HepG2 (cell line): ENCODE measurements around the gene RAB5B. TPM values are rescaled to one million over a fixed set of nuclear protein-coding genes. Genes with fewer than 3 reads are reported as not detected.

Experiments
- ARNT ChIP-seq: fragments of 450-650 bp; IDR thresholded peaks from 2 replicates; pipeline ENCODE4 v1.6.1; 2017
- BHLHE40 ChIP-seq: IDR thresholded peaks from 2 replicates; pipeline ENCODE4 v1.6.1; 2011; ENCODE audit warnings: low read length, improper control_type of control experiment
- BRD4 ChIP-seq: sonication (generic); formaldehyde crosslinking; IDR thresholded peaks from 2 replicates; pipeline ENCODE4 v1.4.0; 2020; ENCODE audit warnings: missing genetic modification reagents
- HNF1A ChIP-seq, 2 experiments: sonication (generic) in 1 of 2; formaldehyde crosslinking in 1 of 2; IDR thresholded peaks; 2 replicates each; pipeline versions ENCODE4 v1.4.0 to v1.6.1; 2016 to 2020; ENCODE audit warnings: borderline replicate concordance in 1 of 2, low read depth in 1 of 2, mild to moderate bottlenecking in 1 of 2, missing genetic modification reagents in 1 of 2
- HNF1B ChIP-seq: sonication (generic); formaldehyde crosslinking; IDR thresholded peaks from 2 replicates; pipeline ENCODE4 v1.5.1; 2020; ENCODE audit warnings: mild to moderate bottlenecking, moderate library complexity, missing genetic modification reagents
- MAFG ChIP-seq: sonication (generic); formaldehyde crosslinking; IDR thresholded peaks from 2 replicates; pipeline ENCODE4 v1.5.1; 2020; ENCODE audit warnings: mild to moderate bottlenecking, missing genetic modification reagents
- NFIC ChIP-seq: IDR thresholded peaks from 2 replicates; pipeline ENCODE4 v1.6.1; 2012; ENCODE audit warnings: mild to moderate bottlenecking, low read length, inconsistent platforms
- SAP130 ChIP-seq: IDR thresholded peaks from 2 replicates; pipeline ENCODE4 v1.6.1; 2016; ENCODE audit warnings: low read depth
- SP4 ChIP-seq: sonication (generic); formaldehyde crosslinking; IDR thresholded peaks from 2 replicates; pipeline ENCODE4 v1.8.1; 2023; ENCODE audit warnings: mild to moderate bottlenecking, missing genetic modification reagents
- TFDP1 ChIP-seq: IDR thresholded peaks from 2 replicates; pipeline ENCODE4 v1.6.1; 2016; ENCODE audit warnings: missing compliant biosample characterization, missing genetic modification reagents, borderline replicate concordance
- TGIF2 ChIP-seq: IDR thresholded peaks from 2 replicates; pipeline ENCODE4 v1.6.1; 2016; ENCODE audit warnings: control low read depth, missing compliant biosample characterization
- U2AF1 ChIP-seq: fragments of 200-400 bp; formaldehyde crosslinking; optimal IDR thresholded peaks from 2 replicates; pipeline ENCODE3; 2017; ENCODE audit warnings: mild to moderate bottlenecking, low read depth, low read length
- ZNF362 ChIP-seq: sonication (generic); formaldehyde crosslinking; IDR thresholded peaks from 2 replicates; pipeline ENCODE4 v1.4.0; 2020; ENCODE audit warnings: missing genetic modification reagents, mild to moderate bottlenecking, borderline replicate concordance
- ZNF510 ChIP-seq: sonication (generic); formaldehyde crosslinking; IDR thresholded peaks from 2 replicates; pipeline ENCODE4 v1.4.0; 2020; ENCODE audit warnings: low read depth, mild to moderate bottlenecking, missing genetic modification reagents
- ZNF841 ChIP-seq: sonication (generic); formaldehyde crosslinking; IDR thresholded peaks from 2 replicates; pipeline ENCODE4 v1.8.1; 2023; ENCODE audit warnings: missing genetic modification reagents, borderline replicate concordance
- ZNF883 ChIP-seq: sonication (generic); formaldehyde crosslinking; IDR thresholded peaks from 2 replicates; pipeline ENCODE4 v1.5.1; 2020; ENCODE audit warnings: mild to moderate bottlenecking, missing genetic modification reagents; ENCODE audit errors: not compliant biosample characterization
- polyA plus RNA-seq, 8 experiments: library from polyadenylated mRNA; depleted of rRNA in 3 of 8; stranded (reverse) in 7 of 8; unstranded in 1 of 8; fragments of >200 nt; fragmentation: Illumina TruSeq in 4 of 8; extraction: Trizol in 4 of 8; gene quantifications; 2 replicates each; pipeline versions ENCODE4 v1.2.1 to v1.2.3, GENCODE V29; 2011 to 2016; ENCODE audit warnings: low read depth in 4 of 8, missing spikeins in 1 of 8, mixed read lengths in 1 of 8; ENCODE audit not compliant: insufficient read depth in 1 of 8
- total RNA-seq, 5 experiments: library from RNA; depleted of rRNA; stranded (reverse); fragments of >200 nt; fragmentation: Illumina TruSeq; extraction: Trizol; gene quantifications; 2 replicates each; pipeline ENCODE4 v1.2.3, GENCODE V29; 2016; ENCODE audit warnings: low read depth in 1 of 5
- TF ChIP-seq, protein P1 (sequence below): sonication (generic); IDR thresholded peaks from 2 replicates; pipeline ENCODE4 v1.6.1; 2016; ENCODE audit warnings: low read depth, borderline replicate concordance
- TF ChIP-seq, protein P2 (sequence below): sonication (generic); formaldehyde crosslinking; IDR thresholded peaks from 2 replicates; pipeline ENCODE4 v1.8.0; 2023; ENCODE audit warnings: mild to moderate bottlenecking, missing genetic modification reagents

Gene RAB5B
- total and polyA plus RNA-seq, 2 of the 13 experiments (the other 11 are each of a cell fraction or from before 2014, with no cell fraction given), result 26.0 to 68.3 TPM

GRCh38 chr12:56041552-56042429 lies 67.9 kb downstream of the RAB5B start, which contains the start of gene RPS26 (continued):
- peak; percentile 11 for TF ChIP-seq U2AF1
- TF ChIP-seq, protein P1, sequence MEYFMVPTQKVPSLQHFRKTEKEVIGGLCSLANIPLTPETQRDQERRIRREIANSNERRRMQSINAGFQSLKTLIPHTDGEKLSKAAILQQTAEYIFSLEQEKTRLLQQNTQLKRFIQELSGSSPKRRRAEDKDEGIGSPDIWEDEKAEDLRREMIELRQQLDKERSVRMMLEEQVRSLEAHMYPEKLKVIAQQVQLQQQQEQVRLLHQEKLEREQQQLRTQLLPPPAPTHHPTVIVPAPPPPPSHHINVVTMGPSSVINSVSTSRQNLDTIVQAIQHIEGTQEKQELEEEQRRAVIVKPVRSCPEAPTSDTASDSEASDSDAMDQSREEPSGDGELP, result peak; percentile 47; the same call in 1 of the 2 replicates
- TF ChIP-seq BHLHE40, result no peak
- peak; percentile 78; the same call in 1 of the 2 replicates for TF ChIP-seq BRD4 (CRISPR knock-in tag)
- TF ChIP-seq ZNF510, result peak; percentile 78; the same call in 1 of the 2 replicates
- TF ChIP-seq ZNF362 (CRISPR knock-in tag), result no peak
- peak; percentile 84; the same call in 1 of the 2 replicates for TF ChIP-seq TFDP1 (CRISPR knock-in tag)
- TF ChIP-seq HNF1B (CRISPR knock-in tag), result no peak
- TF ChIP-seq SAP130 (CRISPR knock-in tag), result peak; percentile 95
- TF ChIP-seq, protein P2, sequence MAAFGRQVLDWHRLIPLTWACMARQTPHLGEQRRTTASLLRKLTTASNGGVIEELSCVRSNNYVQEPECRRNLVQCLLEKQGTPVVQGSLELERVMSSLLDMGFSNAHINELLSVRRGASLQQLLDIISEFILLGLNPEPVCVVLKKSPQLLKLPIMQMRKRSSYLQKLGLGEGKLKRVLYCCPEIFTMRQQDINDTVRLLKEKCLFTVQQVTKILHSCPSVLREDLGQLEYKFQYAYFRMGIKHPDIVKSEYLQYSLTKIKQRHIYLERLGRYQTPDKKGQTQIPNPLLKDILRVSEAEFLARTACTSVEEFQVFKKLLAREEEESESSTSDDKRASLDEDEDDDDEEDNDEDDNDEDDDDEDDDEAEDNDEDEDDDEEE (CRISPR knock-in tag), result no peak
- TF ChIP-seq NFIC, result peak; percentile 22; the same call in 1 of the 2 replicates
- no peak for TF ChIP-seq ARNT
- 0 out of 2 replicates have a peak, but pooled peaks have one; percentile 51 for TF ChIP-seq ZNF841 (CRISPR knock-in tag)
- no peak for TF ChIP-seq ZNF883
- peak; percentile 77 for TF ChIP-seq TGIF2 (CRISPR knock-in tag)
- peak; percentile 60; the same call in 1 of the 2 replicates for TF ChIP-seq SP4 (CRISPR knock-in tag)
- peak; percentile 25; the same call in 1 of the 2 replicates for TF ChIP-seq HNF1A (IDR thresholded peaks at IDR 0.05; ENCODE audit: low read depth)
- peak; percentile 58; the same call in 1 of the 2 replicates for TF ChIP-seq HNF1A (CRISPR knock-in tag; IDR thresholded peaks at IDR 0.05; ENCODE audit: borderline replicate concordance)
- no peak for TF ChIP-seq MAFG
